HCT116 (cell line): ENCODE results near the gene IPCEF1. TPM values are rescaled to one million over a fixed set of nuclear protein-coding genes. Genes with fewer than 3 reads are reported as not detected.

Experiments
- ATAC-seq: fragments of 200-7000 bp; cut with Tn5 transposase; 2 replicates; pipeline ENCODE4 v1.9.1; 2020; ENCODE audit warnings: mild to moderate bottlenecking, moderate library complexity
- BruUV-seq: library from RNA; stranded (reverse); fragments of 400-500 nt; replicated peaks from 2 replicates; lab custom pipeline; 2021; lab: Mats Ljungman, UMichigan
- CTCF ChIA-PET: fragments of 300-600 bp; sonication (Branson Sonifier 250); formaldehyde crosslinking; loops from one replicate; lab custom pipeline; 2021; ENCODE audit warnings: antibody characterized with exemption; lab: Charles Lee
- POLR2A ChIA-PET: fragments of 300-600, 350-600 bp; sonication (Branson Sonifier 250); formaldehyde crosslinking; loops from one replicate; lab custom pipeline; 2021; ENCODE audit warnings: antibody characterized with exemption; lab: Charles Lee
- RAD21 ChIA-PET, 2 experiments: fragments of 300-600 bp; sonication (Branson Sonifier 250); formaldehyde crosslinking; loops; one replicate each; lab custom pipeline; 2023; ENCODE audit warnings: low total read pairs in 2 of 2; ENCODE audit not compliant: uncharacterized antibody in 2 of 2, unreplicated experiment in 2 of 2, low non-redundant PET in 1 of 2; lab: Charles Lee
- DNase-seq: peaks from one replicate; pipeline ENCODE4 v3.0.0-alpha.2; 2010; ENCODE audit warnings: low read depth, low spot score
- H2AFZ ChIP-seq: fragments of 200-600 bp; shearing (Covaris generic), sonication (generic); 2 replicates; pipeline ENCODE4 v1.6.1; 2017; ENCODE audit warnings: low read depth, mixed run types, mixed read lengths, antibody characterized with exemption, low read length; ENCODE audit not compliant: poor library complexity, severe bottlenecking
- H3K27ac ChIP-seq: 2 replicates; pipeline ENCODE4 v1.5.1; 2012; ENCODE audit warnings: low read depth, low read length
- H3K27me3 ChIP-seq: fragments of 200-600 bp; sonication (generic); 2 replicates; pipeline ENCODE4 v1.6.1; 2016; ENCODE audit warnings: mixed run types, low read length, mixed read lengths; ENCODE audit not compliant: insufficient read depth
- H3K36me3 ChIP-seq, 2 experiments: fragments of 200-500 bp in 1 of 2; fragments of 200-600 bp in 1 of 2; sonication (Bioruptor generic) in 1 of 2; sonication (generic) in 1 of 2; 2 replicates each; pipeline versions ENCODE4 v1.5.1 to v1.6.1; 2014 to 2016; ENCODE audit warnings: low read length in 2 of 2, inconsistent platforms in 1 of 2, mixed read lengths in 1 of 2, mixed run types in 1 of 2; ENCODE audit not compliant: insufficient read depth in 2 of 2, control insufficient read depth in 1 of 2
- H3K4me1 ChIP-seq, 2 experiments: fragments of 200-600 bp in 1 of 2; sonication (generic) in 1 of 2; 2 replicates each; pipeline versions ENCODE4 v1.5.1 to v1.6.1; 2012 to 2017; ENCODE audit warnings: low read length in 2 of 2, inconsistent platforms in 1 of 2, mild to moderate bottlenecking in 1 of 2, mixed read lengths in 1 of 2, mixed run types in 1 of 2, moderate library complexity in 1 of 2; ENCODE audit not compliant: insufficient read depth in 2 of 2, control insufficient read depth in 1 of 2
- H3K4me2 ChIP-seq: fragments of 200-600 bp; sonication (generic); 2 replicates; pipeline ENCODE4 v1.6.1; 2017; ENCODE audit warnings: mixed run types, low read length, mixed read lengths
- H3K4me3 ChIP-seq, 2 experiments: fragments of 200-600 bp in 1 of 2; sonication (generic) in 1 of 2; replicated peaks in 1 of 2; 2 replicates each; pipeline ENCODE4 v1.5.1; 2011 to 2016; ENCODE audit warnings: low read length in 2 of 2, control low read depth in 1 of 2, low read depth in 1 of 2, mild to moderate bottlenecking in 1 of 2, mixed read lengths in 1 of 2, mixed run types in 1 of 2
- H3K79me2 ChIP-seq: fragments of 200-600 bp; sonication (generic); 2 replicates; pipeline ENCODE4 v1.6.1; 2017; ENCODE audit warnings: mild to moderate bottlenecking, mixed run types, low read length, moderate library complexity, mixed read lengths; ENCODE audit not compliant: insufficient read depth
- H3K9ac ChIP-seq: fragments of 200-600 bp; sonication (generic); 2 replicates; pipeline ENCODE4 v1.6.1; 2016; ENCODE audit warnings: low read length, mixed read lengths
- H3K9me2 ChIP-seq: fragments of 200-600 bp; sonication (generic), shearing (Covaris generic); 2 replicates; pipeline ENCODE4 v1.6.1; 2017; ENCODE audit warnings: mixed run types, mild to moderate bottlenecking, moderate library complexity; ENCODE audit not compliant: insufficient read depth
- H3K9me3 ChIP-seq, 2 experiments: fragments of 200-500 bp in 1 of 2; fragments of 200-600 bp in 1 of 2; sonication (Bioruptor generic) in 1 of 2; sonication (generic) in 1 of 2; 2 replicates each; pipeline ENCODE4 v1.6.1; 2014 to 2017; ENCODE audit warnings: low read length in 2 of 2, mixed read lengths in 2 of 2, inconsistent platforms in 1 of 2, low read depth in 1 of 2, mild to moderate bottlenecking in 1 of 2, mixed run types in 1 of 2, moderate library complexity in 1 of 2; ENCODE audit not compliant: control insufficient read depth in 1 of 2, insufficient read depth in 1 of 2
- H4K20me1 ChIP-seq: fragments of 200-600 bp; sonication (generic), shearing (Covaris generic); 2 replicates; pipeline ENCODE4 v1.6.1; 2017; ENCODE audit warnings: mixed run types, mild to moderate bottlenecking, moderate library complexity; ENCODE audit not compliant: insufficient read depth
- CBX3 ChIP-seq: IDR thresholded peaks from 2 replicates; pipeline ENCODE4 v1.6.1; 2012; ENCODE audit warnings: low read depth
- CTCF ChIP-seq, 3 experiments: fragments of 200-600 bp in 1 of 3; sonication (generic) in 1 of 3; IDR thresholded peaks in 2 of 3; conservative IDR thresholded peaks in 1 of 3; 2 replicates each; pipeline ENCODE4 v1.5.1; 2012 to 2017; ENCODE audit warnings: low read depth in 2 of 3, low read length in 2 of 3, antibody characterized with exemption in 1 of 3, borderline replicate concordance in 1 of 3, control low read depth in 1 of 3, mild to moderate bottlenecking in 1 of 3, mixed read lengths in 1 of 3, mixed run types in 1 of 3, moderate library complexity in 1 of 3; ENCODE audit not compliant: insufficient read depth in 1 of 3
- EGR1 ChIP-seq: IDR thresholded peaks from 2 replicates; pipeline ENCODE4 v1.6.1; 2012; ENCODE audit warnings: low read depth
- ELF1 ChIP-seq: IDR thresholded peaks from 2 replicates; pipeline ENCODE4 v1.6.1; 2012; ENCODE audit warnings: low read depth, borderline replicate concordance
- POLR2AphosphoS5 ChIP-seq: IDR thresholded peaks from 2 replicates; pipeline ENCODE4 v1.6.1; 2011; ENCODE audit warnings: mild to moderate bottlenecking, low read depth, low read length, moderate library complexity
- RAD21 ChIP-seq: IDR thresholded peaks from 2 replicates; pipeline ENCODE4 v1.6.1; 2012; ENCODE audit warnings: low read depth, mild to moderate bottlenecking
- SRF ChIP-seq: IDR thresholded peaks from 2 replicates; pipeline ENCODE4 v1.6.1; 2012; ENCODE audit warnings: low read depth
- YY1 ChIP-seq: IDR thresholded peaks from 2 replicates; pipeline ENCODE4 v1.6.1; 2011; ENCODE audit warnings: low read length, low read depth, moderate library complexity, mild to moderate bottlenecking; ENCODE audit not compliant: insufficient replicate concordance; ENCODE audit errors: extremely low read depth
- ZFX ChIP-seq: fragments of 450-650 bp; IDR thresholded peaks from 2 replicates; pipeline ENCODE4 v1.6.1; 2017
- intact Hi-C: fragments of 100-400 bp; cut with micrococcal nuclease; formaldehyde crosslinking; loops from 2 replicates; pipeline ENCODE4 v1.10.0; 2022
- total RNA-seq: library from RNA; stranded (reverse); gene quantifications from one replicate; pipeline ENCODE4 v1.2.1, GENCODE V29; 2021; ENCODE audit not compliant: unreplicated experiment
- TF ChIP-seq, protein P1 (sequence below): IDR thresholded peaks from 2 replicates; pipeline ENCODE4 v1.6.1; 2012

IPCEF1 gene
- total RNA-seq, 1 experiment from 2014 or later: 0.32 TPM

GRCh38 chr6:154166140-154166539 is 190.5 kb downstream of the IPCEF1 start:
- Histone ChIP-seq H3K36me3 (no peaks in the 10 kb centered on the region), H3K9me2 (0 out of 2 replicates have a peak, but pooled peaks cover 2% of the 10 kb centered on the region), H3K9ac (no peak overlapping the region), H3K4me3 (no peak overlapping the region), H3K4me1 (no peaks in the 10 kb centered on the region), H3K9me3 (no peaks in the 10 kb centered on the region), H3K4me2 (no peak overlapping the region), H3K27ac (no peak overlapping the region), H4K20me1 (no peaks in the 10 kb centered on the region), H3K79me2 (no peaks in the 10 kb centered on the region), H3K27me3 (no peaks in the 10 kb centered on the region), H2AFZ (no peak overlapping the region)
- no TSS peak for BruUV-seq
- ATAC-seq (peak; percentile 85), DNase-seq (no peak)
- ChIA-PET RAD21 (no interaction called here), POLR2A (no interaction called here), CTCF (interaction anchor here (1.3 kb wide), 1 partner anchor 12 kb away, joined by 3 read pairs; no protein-coding TSS in a partner anchor)
- TF ChIP-seq SRF: no peak
- TF ChIP-seq CTCF (IDR thresholded peaks at IDR 0.05 in 2 of 3, conservative IDR thresholded peaks at IDR 0.05 in 1 of 3; ENCODE audit: borderline replicate concordance in 1 of 3, insufficient read depth in 1 of 3, low read depth in 2 of 3, low read length in 2 of 3): peak in 2 of 3 experiments; percentile 50 to 56; a peak in 4 of 6 replicates
- intact Hi-C loops: no loop called here

GRCh38 chr6:154165478-154165877 is 191.1 kb downstream of the IPCEF1 start:
- Histone ChIP-seq H3K9me3 (no peaks in the 10 kb centered on the region), H3K27ac (no peak overlapping the region), H3K79me2 (no peaks in the 10 kb centered on the region), H3K36me3 (no peaks in the 10 kb centered on the region), H3K4me2 (no peak overlapping the region), H3K4me1 (no peaks in the 10 kb centered on the region), H2AFZ (no peak overlapping the region), H3K9me2 (0 out of 2 replicates have a peak, but pooled peaks cover 2% of the 10 kb centered on the region), H4K20me1 (no peaks in the 10 kb centered on the region), H3K27me3 (no peaks in the 10 kb centered on the region), H3K9ac (no peak overlapping the region), H3K4me3 (no peak overlapping the region)
- ChIA-PET CTCF (interaction anchor here (1.3 kb wide), 1 partner anchor 11 kb away, joined by 3 read pairs; no protein-coding TSS in a partner anchor), POLR2A (no interaction called here), RAD21 (no interaction called here)
- no TSS peak for BruUV-seq
- ATAC-seq (no peak), DNase-seq (no peak)
- TF ChIP-seq CTCF (IDR thresholded peaks at IDR 0.05 in 2 of 3, conservative IDR thresholded peaks at IDR 0.05 in 1 of 3; ENCODE audit: borderline replicate concordance in 1 of 3, insufficient read depth in 1 of 3, low read depth in 2 of 3, low read length in 2 of 3): no peak
- no peak for TF ChIP-seq RAD21
- TF ChIP-seq POLR2AphosphoS5: no peak
- TF ChIP-seq, protein P1, sequence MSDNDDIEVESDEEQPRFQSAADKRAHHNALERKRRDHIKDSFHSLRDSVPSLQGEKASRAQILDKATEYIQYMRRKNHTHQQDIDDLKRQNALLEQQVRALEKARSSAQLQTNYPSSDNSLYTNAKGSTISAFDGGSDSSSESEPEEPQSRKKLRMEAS: no peak
- TF ChIP-seq YY1: no peak
- no peak for TF ChIP-seq CBX3
- no peak for TF ChIP-seq EGR1
- no peak for TF ChIP-seq ZFX
- no peak for TF ChIP-seq ELF1
- intact Hi-C loops: no loop called here
